Fibroblast of lung (primary cell): ENCODE results near the gene PDGFA.

Experiments
- CTCF ChIP-seq, 2 donors: IDR thresholded peaks in 1 of 2; conservative IDR thresholded peaks in 1 of 2; 1 replicate in 1 of 2; 2 replicates in 1 of 2; pipeline ENCODE4 v1.5.1; 2011 to 2012; ENCODE audit warnings: low read length in 2 of 2, control low read depth in 1 of 2, inconsistent platforms in 1 of 2, low read depth in 1 of 2, mild to moderate bottlenecking in 1 of 2
- EZH2 ChIP-seq: IDR thresholded peaks from 2 replicates; pipeline ENCODE4 v1.5.1; 2012; ENCODE audit warnings: low read length, control low read depth, mild to moderate bottlenecking; ENCODE audit errors: missing control alignments

DNA sequence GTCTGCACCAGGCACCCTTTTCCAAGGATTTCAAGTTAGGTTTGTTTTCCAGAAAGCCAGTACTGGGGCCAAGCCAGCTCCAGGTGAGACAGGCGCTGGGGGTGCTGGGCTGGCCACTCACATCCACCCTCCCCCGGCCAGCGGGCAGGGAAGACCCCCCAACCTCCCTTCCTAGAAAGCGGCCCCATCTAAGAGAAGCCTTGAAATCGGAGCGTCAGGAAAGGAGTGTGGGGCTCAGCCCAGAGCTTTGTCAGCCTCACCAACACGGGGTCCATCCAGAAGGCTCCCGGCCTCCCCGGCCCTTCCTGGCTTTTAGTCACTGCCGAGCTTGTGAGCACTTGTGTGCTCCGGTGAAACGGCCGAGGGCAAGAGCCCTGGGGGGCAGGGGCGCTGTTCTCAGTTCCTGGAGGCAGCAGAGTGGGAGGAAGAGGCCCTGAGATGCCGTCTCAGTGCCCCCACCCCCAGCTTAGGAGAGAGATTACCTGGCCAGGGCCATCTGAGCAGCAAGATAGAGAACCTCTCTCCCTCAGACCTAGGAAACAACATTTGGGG is 39.6 kb downstream of the PDGFA start:
- no peak for TF ChIP-seq CTCF (conservative IDR thresholded peaks at IDR 0.05 in 1 of 2, IDR thresholded peaks at IDR 0.05 in 1 of 2; ENCODE audit: low read depth in 1 of 2, low read length in 2 of 2)
- no peak for TF ChIP-seq EZH2
